Prostate gland (tissue), 2 donors: ENCODE measurements around the gene PGRMC2. TPM values are rescaled to one million over a fixed set of nuclear protein-coding genes. Genes with fewer than 3 reads are reported as not detected.
A peak's percentile ranks its signal among the peaks of the same experiment; 100 is the strongest.

Experiments
- DNase-seq: peaks from one replicate; pipeline ENCODE4 v3.0.0-alpha.2; 2019; ENCODE audit warnings: low spot score
- H3K27ac ChIP-seq, 2 donors: fragments of 200-600 bp; sonication (generic); 2 replicates each; pipeline ENCODE4 v1.5.1; 2017 to 2019
- H3K27me3 ChIP-seq: fragments of 200-600 bp; sonication (generic); replicated peaks from 2 replicates; pipeline ENCODE4 v1.5.1; 2019; ENCODE audit not compliant: insufficient read depth
- H3K36me3 ChIP-seq, 2 donors: fragments of 200-600 bp; sonication (generic); 1 replicate in 1 of 2; 2 replicates in 1 of 2; pipeline versions ENCODE4 v1.5.1 to v1.8.1; 2017 to 2019
- H3K4me1 ChIP-seq: fragments of 200-600 bp; sonication (generic); replicated peaks from 2 replicates; pipeline ENCODE4 v1.5.1; 2019
- H3K4me3 ChIP-seq, 2 donors: fragments of 200-600 bp; sonication (generic); 2 replicates each; pipeline ENCODE4 v1.5.1; 2017 to 2019
- H3K9me3 ChIP-seq: fragments of 200-600 bp; sonication (generic); 2 replicates; pipeline ENCODE4 v1.5.1; 2017
- POLR2A ChIP-seq: fragments of 450-650 bp; IDR thresholded peaks from one replicate; pipeline ENCODE4 v1.6.1; 2016; ENCODE audit warnings: antibody characterized with exemption, mild to moderate bottlenecking
- POLR2AphosphoS5 ChIP-seq: sonication (generic); formaldehyde crosslinking; IDR thresholded peaks from one replicate; pipeline ENCODE4 v1.6.1; 2017; ENCODE audit warnings: antibody characterized with exemption
- WGBS: methylation state at CpG from one replicate; pipeline ENCODE4 v1.1.5; 2018; 5-methylcytosine and 5-hydroxymethylcytosine counted together
- intact Hi-C: fragments of 100-400 bp; cut with DNase I; formaldehyde crosslinking; loops from one replicate; pipeline ENCODE4 v1.14.2; 2022
- total RNA-seq, 2 donors: library from RNA; depleted of rRNA; stranded (reverse); fragments of >200 nt; gene quantifications; one replicate each; pipeline ENCODE4 v1.1.0, GENCODE V29; 2016
- TF ChIP-seq, protein P1 (sequence below), 4 experiments: fragments of 200-600 bp in 2 of 4; fragments of 450-650 bp in 2 of 4; sonication (generic) in 2 of 4; IDR thresholded peaks; 1 replicate in 3 of 4; 2 replicates in 1 of 4; pipeline ENCODE4 v1.5.1; 2016 to 2019; ENCODE audit warnings: antibody characterized with exemption in 4 of 4, mild to moderate bottlenecking in 2 of 4, moderate library complexity in 2 of 4

The PGRMC2 gene
- total RNA-seq, 2 donors from 2014 or later = 42.7 to 44.5 TPM

DNA sequence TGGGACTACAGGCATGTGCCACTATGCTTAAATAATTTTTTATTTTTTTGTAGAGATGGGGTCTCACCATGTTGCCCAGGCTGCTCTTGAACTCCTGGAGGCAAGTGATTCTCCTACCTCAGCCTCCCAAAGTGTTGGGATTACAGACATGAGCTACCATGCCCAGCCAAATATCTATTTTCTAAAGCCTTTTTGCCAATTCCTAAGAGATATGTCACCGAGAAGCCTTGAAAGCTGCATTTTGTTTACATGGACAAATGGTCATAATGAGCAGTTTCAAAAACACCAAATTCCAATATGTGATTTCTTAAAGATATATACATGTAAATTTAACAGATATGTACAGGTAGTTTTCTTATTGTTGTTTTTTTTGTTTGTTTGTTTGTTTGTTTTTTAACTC, 33.0 kb upstream of the PGRMC2 start:
- no peak overlapping the region for H3K4me3 ChIP-seq
- H3K36me3 ChIP-seq = no peaks in the 10 kb centered on the region
- intact Hi-C loops = no loop called here
- TF ChIP-seq POLR2AphosphoS5 (no peak), POLR2A (no peak)
- TF ChIP-seq, protein P1, sequence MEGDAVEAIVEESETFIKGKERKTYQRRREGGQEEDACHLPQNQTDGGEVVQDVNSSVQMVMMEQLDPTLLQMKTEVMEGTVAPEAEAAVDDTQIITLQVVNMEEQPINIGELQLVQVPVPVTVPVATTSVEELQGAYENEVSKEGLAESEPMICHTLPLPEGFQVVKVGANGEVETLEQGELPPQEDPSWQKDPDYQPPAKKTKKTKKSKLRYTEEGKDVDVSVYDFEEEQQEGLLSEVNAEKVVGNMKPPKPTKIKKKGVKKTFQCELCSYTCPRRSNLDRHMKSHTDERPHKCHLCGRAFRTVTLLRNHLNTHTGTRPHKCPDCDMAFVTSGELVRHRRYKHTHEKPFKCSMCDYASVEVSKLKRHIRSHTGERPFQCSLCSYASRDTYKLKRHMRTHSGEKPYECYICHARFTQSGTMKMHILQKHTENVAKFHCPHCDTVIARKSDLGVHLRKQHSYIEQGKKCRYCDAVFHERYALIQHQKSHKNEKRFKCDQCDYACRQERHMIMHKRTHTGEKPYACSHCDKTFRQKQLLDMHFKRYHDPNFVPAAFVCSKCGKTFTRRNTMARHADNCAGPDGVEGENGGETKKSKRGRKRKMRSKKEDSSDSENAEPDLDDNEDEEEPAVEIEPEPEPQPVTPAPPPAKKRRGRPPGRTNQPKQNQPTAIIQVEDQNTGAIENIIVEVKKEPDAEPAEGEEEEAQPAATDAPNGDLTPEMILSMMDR (IDR thresholded peaks at IDR 0.05) = no peak
- no peaks in the 10 kb centered on the region for H3K9me3 ChIP-seq
- no peak for DNase-seq
- 87% methylated on average over 1 of the region's 1 CpG for WGBS
- no peaks in the 10 kb centered on the region for H3K4me1 ChIP-seq
- no peak overlapping the region for H3K27ac ChIP-seq
- no peaks in the 10 kb centered on the region for H3K27me3 ChIP-seq

DNA sequence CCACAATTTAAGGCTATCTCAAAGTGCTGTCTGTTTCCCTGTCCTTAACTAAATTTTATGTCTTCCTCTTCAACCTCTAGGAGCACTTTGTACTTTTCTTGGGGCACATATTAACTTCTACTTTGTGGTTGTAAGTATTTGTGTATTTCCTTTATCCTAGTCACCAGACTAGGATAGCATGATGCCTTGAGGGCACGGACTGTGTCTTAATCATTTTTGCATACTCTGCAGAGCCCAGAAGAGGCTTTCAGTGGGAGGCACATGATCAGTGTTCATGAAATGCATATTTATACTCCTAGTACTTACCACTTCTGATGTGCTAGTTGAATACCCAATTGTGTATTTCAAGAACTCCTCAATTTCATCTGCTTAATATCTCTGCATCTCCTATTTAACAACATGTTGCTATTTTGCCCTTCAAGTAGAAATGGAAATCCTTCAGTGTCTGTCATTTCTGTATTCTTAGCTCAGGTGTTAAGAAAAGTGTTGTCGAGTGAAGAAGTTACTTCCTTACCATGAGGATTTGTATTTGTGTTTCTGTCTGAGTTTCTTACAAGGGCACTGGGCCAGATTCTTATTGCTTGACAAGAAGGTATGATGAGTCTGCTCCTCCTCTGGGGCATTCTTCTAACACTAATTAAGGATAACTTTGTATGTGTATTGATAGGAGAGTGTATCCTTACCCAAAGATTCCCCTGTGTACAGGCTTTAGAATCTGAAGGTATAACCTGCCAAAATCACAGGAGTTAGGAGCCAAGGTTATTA, 28.3 kb upstream of the PGRMC2 start:
- Histone ChIP-seq H3K4me3 (no peak overlapping the region), H3K36me3 (no peaks in the 10 kb centered on the region), H3K9me3 (no peaks in the 10 kb centered on the region), H3K27ac (no peak overlapping the region), H3K4me1 (no peaks in the 10 kb centered on the region), H3K27me3 (no peaks in the 10 kb centered on the region)
- WGBS = 74% methylated on average over 2 of the region's 2 CpGs
- DNase-seq = no peak
- TF ChIP-seq POLR2AphosphoS5 = no peak
- TF ChIP-seq, protein P1 (IDR thresholded peaks at IDR 0.05) = no peak
- no peak for TF ChIP-seq POLR2A
- intact Hi-C loops = no loop called here

DNA sequence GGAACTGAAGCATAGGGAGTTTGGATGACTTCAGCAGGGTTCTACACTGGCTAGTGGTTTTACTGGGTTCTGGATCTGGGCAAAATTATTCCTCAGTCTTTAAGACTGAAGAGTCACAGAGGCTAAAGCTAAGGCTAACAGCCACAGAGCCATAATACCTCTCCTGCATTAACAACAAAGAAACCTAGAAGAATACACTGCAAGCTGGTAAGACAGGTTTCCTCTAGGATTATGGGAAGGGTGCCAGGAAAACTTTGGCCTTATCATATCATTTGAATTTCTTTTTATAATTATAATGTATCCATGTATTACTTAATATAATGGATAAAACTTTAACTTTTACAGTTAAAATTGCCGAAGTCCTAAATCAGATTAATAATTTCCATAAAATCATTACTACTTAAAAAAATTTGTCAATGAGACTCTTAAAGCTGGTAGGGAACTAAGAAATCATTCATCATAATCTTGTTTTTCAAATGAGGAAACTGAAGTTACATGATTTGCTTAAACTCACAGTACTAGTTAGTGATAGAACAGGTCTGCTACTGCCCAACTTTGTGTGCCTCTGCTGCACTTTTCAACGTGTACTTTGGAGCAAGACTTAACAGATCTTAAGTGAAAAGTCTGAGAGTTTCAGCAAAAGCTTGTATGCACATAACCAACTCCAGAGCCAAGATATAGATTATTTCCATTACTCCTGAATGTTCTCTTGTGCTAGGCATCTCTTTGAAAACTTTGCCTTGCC, 24.2 kb upstream of the PGRMC2 start:
- no peak overlapping the region for H3K4me3 ChIP-seq
- WGBS = 44% methylated on average over 2 of the region's 2 CpGs
- H3K36me3 ChIP-seq = no peaks in the 10 kb centered on the region
- peak; percentile 71 for TF ChIP-seq POLR2AphosphoS5
- no peak for TF ChIP-seq POLR2A
- H3K27ac ChIP-seq = peak overlapping the region; percentile 8 to 34
- H3K27me3 ChIP-seq = no peaks in the 10 kb centered on the region
- no peaks in the 10 kb centered on the region for H3K9me3 ChIP-seq
- H3K4me1 ChIP-seq = no peaks in the 10 kb centered on the region
- DNase-seq = peak; percentile 50
- intact Hi-C loops = no loop called here

DNA sequence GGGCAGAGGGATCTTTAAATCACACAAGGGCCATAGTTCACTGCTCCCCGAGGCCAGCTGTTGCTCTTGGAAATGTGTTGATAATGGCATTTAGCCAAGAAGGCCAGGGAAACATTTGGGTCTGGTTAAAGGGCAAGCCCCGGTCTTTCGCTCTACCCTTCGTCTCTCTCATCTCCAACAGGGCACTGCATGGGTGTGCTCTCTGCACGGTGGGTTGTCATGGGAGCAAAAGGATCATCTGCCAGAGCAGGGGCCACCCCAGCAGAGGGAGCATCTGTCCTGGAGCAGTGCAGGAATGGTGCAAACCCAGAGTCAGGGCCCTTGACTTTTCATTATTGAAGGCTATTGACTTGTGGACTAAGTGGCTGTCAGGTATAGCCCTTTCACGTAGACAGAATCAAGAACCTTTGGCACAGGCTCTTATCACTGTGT, 22.7 kb upstream of the PGRMC2 start:
- Histone ChIP-seq H3K4me1 (no peaks in the 10 kb centered on the region), H3K4me3 (no peak overlapping the region), H3K9me3 (no peaks in the 10 kb centered on the region), H3K36me3 (no peaks in the 10 kb centered on the region), H3K27ac (no peak overlapping the region), H3K27me3 (no peaks in the 10 kb centered on the region)
- intact Hi-C loops = no loop called here
- TF ChIP-seq POLR2AphosphoS5 = no peak
- TF ChIP-seq, protein P1 (IDR thresholded peaks at IDR 0.05) = no peak
- TF ChIP-seq POLR2A = no peak
- 75% methylated on average over 6 of the region's 6 CpGs for WGBS
- DNase-seq = no peak

DNA sequence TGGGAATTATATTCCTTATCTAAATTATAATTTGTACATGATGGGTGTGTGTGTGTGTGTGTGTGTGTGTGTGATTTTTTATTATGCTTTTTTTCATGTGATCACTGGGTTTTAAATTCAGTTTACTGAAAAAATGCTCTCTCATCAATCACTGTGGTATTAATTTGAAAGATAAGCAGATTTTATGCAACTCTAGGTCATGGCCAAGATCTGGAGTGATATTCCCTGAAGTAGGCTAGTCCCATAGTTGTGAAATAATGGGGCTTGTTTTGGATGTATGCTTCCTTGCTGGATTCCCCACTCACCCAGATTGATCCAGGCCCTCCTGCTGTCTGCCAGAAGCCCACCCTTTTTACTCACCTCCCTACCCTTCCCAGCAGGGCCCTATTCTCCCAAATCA, 22.0 kb upstream of the PGRMC2 start:
- Histone ChIP-seq H3K27ac (no peak overlapping the region), H3K36me3 (no peaks in the 10 kb centered on the region), H3K4me1 (no peaks in the 10 kb centered on the region), H3K9me3 (no peaks in the 10 kb centered on the region), H3K27me3 (no peaks in the 10 kb centered on the region), H3K4me3 (no peak overlapping the region)
- intact Hi-C loops = no loop called here
- TF ChIP-seq POLR2AphosphoS5 = no peak
- no peak for TF ChIP-seq POLR2A
- TF ChIP-seq, protein P1 (IDR thresholded peaks at IDR 0.05) = no peak
- no peak for DNase-seq
